Measurements from ENCODE around the gene OBP2A.

The OBP2A gene

GRCh38 chr9:135586601-135587109 is 40.7 kb downstream of the OBP2A start:
- H3K27ac ChIP-seq, result no peak overlapping the region
- H3K79me2 ChIP-seq (ENCODE audit: insufficient read depth, low read depth), result no peaks in the 10 kb centered on the region
- no peak overlapping the region for H2AFZ ChIP-seq (ENCODE audit: low read depth)
- H3K36me3 ChIP-seq (ENCODE audit: insufficient read depth), result no peaks in the 10 kb centered on the region
- H4K20me1 ChIP-seq (ENCODE audit: insufficient read depth), result no peaks in the 10 kb centered on the region
- H3K4me2 ChIP-seq, result no peak overlapping the region
- TF ChIP-seq CTCF (conservative IDR thresholded peaks at IDR 0.05; ENCODE audit: low read depth, low read length), result no peak
- peaks cover 21% of the 10 kb centered on the region; the same call in 1 of the 2 replicates for H3K27me3 ChIP-seq (ENCODE audit: insufficient read depth, low read depth)
- H3K4me3 ChIP-seq (IDR thresholded peaks at IDR 0.05; ENCODE audit: insufficient read depth, low read depth, low read length), result no peak overlapping the region
- no peaks in the 10 kb centered on the region for H3K4me1 ChIP-seq (ENCODE audit: low read depth, poor library complexity, severe bottlenecking)
- H3K9ac ChIP-seq, result no peak overlapping the region

- no peaks in the 10 kb centered on the region for H3K79me2 ChIP-seq (ENCODE audit: insufficient read depth, low read depth)
- no peak overlapping the region for H2AFZ ChIP-seq (ENCODE audit: low read depth)
- no peaks in the 10 kb centered on the region for H4K20me1 ChIP-seq (ENCODE audit: insufficient read depth)
- H3K4me1 ChIP-seq (ENCODE audit: low read depth, poor library complexity, severe bottlenecking), result no peaks in the 10 kb centered on the region
- TF ChIP-seq CTCF (conservative IDR thresholded peaks at IDR 0.05; ENCODE audit: low read depth, low read length), result no peak
- H3K36me3 ChIP-seq (ENCODE audit: insufficient read depth), result no peaks in the 10 kb centered on the region
- H3K9ac ChIP-seq, result no peak overlapping the region
- no peak overlapping the region for H3K4me2 ChIP-seq
- peaks cover 16% of the 10 kb centered on the region; the same call in 1 of the 2 replicates for H3K27me3 ChIP-seq (ENCODE audit: insufficient read depth, low read depth)
- no peak overlapping the region for H3K4me3 ChIP-seq (IDR thresholded peaks at IDR 0.05; ENCODE audit: insufficient read depth, low read depth, low read length)
- H3K27ac ChIP-seq, result no peak overlapping the region
Observed at GRCh38 chr9:135587658-135588057, 41.7 kb downstream of the OBP2A start.

- no peak overlapping the region for H3K9ac ChIP-seq
- H3K4me1 ChIP-seq (ENCODE audit: low read depth, poor library complexity, severe bottlenecking), result no peaks in the 10 kb centered on the region
- no peak overlapping the region for H3K4me3 ChIP-seq (IDR thresholded peaks at IDR 0.05; ENCODE audit: insufficient read depth, low read depth, low read length)
- H3K79me2 ChIP-seq (ENCODE audit: insufficient read depth, low read depth), result no peaks in the 10 kb centered on the region
- H4K20me1 ChIP-seq (ENCODE audit: insufficient read depth), result no peaks in the 10 kb centered on the region
- H3K27ac ChIP-seq, result no peak overlapping the region
- peaks cover 16% of the 10 kb centered on the region; the same call in 1 of the 2 replicates for H3K27me3 ChIP-seq (ENCODE audit: insufficient read depth, low read depth)
- no peaks in the 10 kb centered on the region for H3K36me3 ChIP-seq (ENCODE audit: insufficient read depth)
- H2AFZ ChIP-seq (ENCODE audit: low read depth), result no peak overlapping the region
- H3K4me2 ChIP-seq, result no peak overlapping the region
- no peak for TF ChIP-seq CTCF (conservative IDR thresholded peaks at IDR 0.05; ENCODE audit: low read depth, low read length)
Observed at GRCh38 chr9:135588371-135588770, 42.4 kb downstream of the OBP2A start.

GRCh38 chr9:135588886-135589595 is 43.1 kb downstream of the OBP2A start:
- H3K4me1 ChIP-seq (ENCODE audit: low read depth, poor library complexity, severe bottlenecking), result no peaks in the 10 kb centered on the region
- no peak overlapping the region for H3K9ac ChIP-seq
- H3K4me3 ChIP-seq (IDR thresholded peaks at IDR 0.05; ENCODE audit: insufficient read depth, low read depth, low read length), result no peak overlapping the region
- no peaks in the 10 kb centered on the region for H3K36me3 ChIP-seq (ENCODE audit: insufficient read depth)
- H4K20me1 ChIP-seq (ENCODE audit: insufficient read depth), result no peaks in the 10 kb centered on the region
- no peak overlapping the region for H2AFZ ChIP-seq (ENCODE audit: low read depth)
- no peak overlapping the region for H3K27ac ChIP-seq
- no peak overlapping the region for H3K4me2 ChIP-seq
- H3K27me3 ChIP-seq (ENCODE audit: insufficient read depth, low read depth), result peaks cover 22% of the 10 kb centered on the region; the same call in 1 of the 2 replicates
- H3K79me2 ChIP-seq (ENCODE audit: insufficient read depth, low read depth), result no peaks in the 10 kb centered on the region
- no peak for TF ChIP-seq CTCF (conservative IDR thresholded peaks at IDR 0.05; ENCODE audit: low read depth, low read length)
